K562 (cell line): ENCODE measurements around the gene NOL4L. TPM values are rescaled to one million over a fixed set of nuclear protein-coding genes. Genes with fewer than 3 reads are reported as not detected.

Experiments
- BMI1 ChIP-seq: fragments of 150-350 bp; IDR thresholded peaks from 2 replicates; pipeline ENCODE4 v1.6.1; 2014; ENCODE audit warnings: low read length
- FOXJ2 ChIP-seq: fragments of 200-800 bp; sonication (Bioruptor generic); IDR thresholded peaks from 2 replicates; pipeline ENCODE4 v1.6.1; 2016; ENCODE audit warnings: missing genetic modification characterization, missing compliant biosample characterization
- FUS ChIP-seq: fragments of 200-400 bp; formaldehyde crosslinking; optimal IDR thresholded peaks from 2 replicates; pipeline ENCODE3; 2017; ENCODE audit warnings: low read depth, low read length
- HDAC3 ChIP-seq: fragments of 450-650 bp; IDR thresholded peaks from 2 replicates; pipeline ENCODE4 v1.6.1; 2018; ENCODE audit warnings: borderline replicate concordance, mild to moderate bottlenecking, moderate library complexity; ENCODE audit not compliant: partially characterized antibody
- JUND ChIP-seq, 2 experiments: IDR thresholded peaks; 2 replicates in 1 of 2; 3 replicates in 1 of 2; pipeline ENCODE4 v1.6.1; 2011; ENCODE audit warnings: borderline replicate concordance in 2 of 2, low read depth in 2 of 2, low read length in 2 of 2, improper control_type of control experiment in 1 of 2, missing biosample characterization in 1 of 2, missing genetic modification characterization in 1 of 2, missing genetic modification reagents in 1 of 2
- KDM4B ChIP-seq, 2 experiments: fragments of 450-650 bp in 1 of 2; sonication (generic) in 1 of 2; IDR thresholded peaks; 2 replicates each; pipeline ENCODE4 v1.6.1; 2016 to 2017; ENCODE audit warnings: borderline replicate concordance in 2 of 2, antibody characterized with exemption in 1 of 2, low read depth in 1 of 2, mild to moderate bottlenecking in 1 of 2
- LCOR ChIP-seq: sonication (generic); formaldehyde crosslinking; IDR thresholded peaks from 2 replicates; pipeline ENCODE4 v1.8.0; 2022; ENCODE audit warnings: mild to moderate bottlenecking, missing genetic modification reagents
- POLR2A ChIP-seq: fragments of 450-650 bp; conservative IDR thresholded peaks from 2 replicates; pipeline ENCODE4 v1.6.1; 2016
- POLR2AphosphoS5 ChIP-seq: IDR thresholded peaks from 2 replicates; pipeline ENCODE4 v1.6.1; 2011; ENCODE audit warnings: mild to moderate bottlenecking, low read depth, low read length, moderate library complexity; ENCODE audit not compliant: control insufficient read depth, insufficient read depth
- PYGO2 ChIP-seq: fragments of 450-650 bp; IDR thresholded peaks from 2 replicates; pipeline ENCODE4 v1.6.1; 2016; ENCODE audit warnings: mild to moderate bottlenecking, missing genetic modification characterization, moderate library complexity, missing compliant biosample characterization
- SMAD4 ChIP-seq: fragments of 250-450 bp; sonication (Bioruptor Pico); conservative IDR thresholded peaks from 2 replicates; pipeline ENCODE4 v1.8.0; 2021; ENCODE audit warnings: inconsistent platforms, mild to moderate bottlenecking, moderate library complexity
- TAF15 ChIP-seq: fragments of 200-400 bp; formaldehyde crosslinking; IDR thresholded peaks from 2 replicates; pipeline ENCODE4 v1.6.1; 2017; ENCODE audit warnings: mild to moderate bottlenecking, low read depth, low read length, moderate library complexity
- TCF7 ChIP-seq: sonication (generic); IDR thresholded peaks from 2 replicates; pipeline ENCODE4 v1.6.1; 2016; ENCODE audit warnings: antibody characterized with exemption, borderline replicate concordance
- ZBTB7A ChIP-seq: IDR thresholded peaks from 2 replicates; pipeline ENCODE4 v1.6.1; 2011; ENCODE audit warnings: low read depth, mild to moderate bottlenecking, low read length, moderate library complexity, borderline replicate concordance; ENCODE audit not compliant: control insufficient read depth
- ZNF165 ChIP-seq: fragments of 250-450 bp; sonication (Bioruptor Pico); IDR thresholded peaks from 2 replicates; pipeline ENCODE4 v1.4.0; 2020; ENCODE audit warnings: borderline replicate concordance
- ZNF280B ChIP-seq: fragments of 250-450 bp; sonication (Bioruptor Pico); IDR thresholded peaks from 2 replicates; pipeline ENCODE4 v1.5.1; 2021; ENCODE audit warnings: mild to moderate bottlenecking
- ZNF785 ChIP-seq: fragments of 250-450 bp; sonication (Bioruptor Pico); IDR thresholded peaks from 2 replicates; pipeline ENCODE4 v1.4.0; 2020; ENCODE audit warnings: mild to moderate bottlenecking
- polyA plus RNA-seq, 8 experiments: library from polyadenylated mRNA; depleted of rRNA in 4 of 8; stranded (reverse) in 5 of 8; unstranded in 3 of 8; fragments of >200 nt; fragmentation: Nextera tagmentation in 2 of 8; fragmentation: Illumina TruSeq in 1 of 8; extraction: Ambion mirVana in 2 of 8; extraction: Trizol in 1 of 8; gene quantifications; 2 replicates each; pipeline versions ENCODE4 v1.2.1 to v1.2.3, GENCODE V29; 2011 to 2014; ENCODE audit warnings: inconsistent platforms in 1 of 8, missing spikeins in 1 of 8
- total RNA-seq, 7 experiments: library from RNA; depleted of rRNA in 6 of 7; stranded (reverse); fragments of >200 nt in 6 of 7; fragmentation: Illumina TruSeq in 2 of 7; extraction: Trizol in 2 of 7; gene quantifications; 2 replicates each; pipeline versions ENCODE4 v1.2.1 to v1.2.3, GENCODE V29; 2011 to 2021; ENCODE audit warnings: low replicate concordance in 1 of 7
- TF ChIP-seq, protein P1 (sequence below): fragments of 250-450 bp; sonication (Bioruptor Pico); IDR thresholded peaks from 2 replicates; pipeline ENCODE4 v1.4.0; 2020; ENCODE audit warnings: mild to moderate bottlenecking, moderate library complexity
- TF ChIP-seq, protein P2 (sequence below): fragments of 250-450 bp; sonication (Bioruptor Pico); IDR thresholded peaks from 2 replicates; pipeline ENCODE4 v1.5.0; 2021; ENCODE audit warnings: mild to moderate bottlenecking, borderline replicate concordance
- TF ChIP-seq, protein P3 (sequence below), 3 experiments: IDR thresholded peaks in 2 of 3; conservative IDR thresholded peaks in 1 of 3; 2 replicates each; pipeline ENCODE4 v1.5.1; 2011 to 2012; ENCODE audit warnings: low read length in 3 of 3, mild to moderate bottlenecking in 3 of 3, control low read depth in 2 of 3, improper control_type of control experiment in 1 of 3, inconsistent platforms in 1 of 3, low read depth in 1 of 3, mixed read lengths in 1 of 3, moderate library complexity in 1 of 3; ENCODE audit not compliant: insufficient read depth in 2 of 3

NOL4L gene
- total and polyA plus RNA-seq, 9 of the 15 experiments (the other 6 are each of a cell fraction or from before 2014, with no cell fraction given): 5.1 to 36.2 (median 13.6) TPM

- TF ChIP-seq HDAC3 (no peak), POLR2A (no peak), SMAD4 (no peak), TCF7 (no peak), PYGO2 (no peak), ZNF165 (CRISPR knock-in tag) (no peak), ZBTB7A (no peak), JUND (IDR thresholded peaks at IDR 0.05; ENCODE audit: borderline replicate concordance, low read depth, low read length) (peak; percentile 23; the same call in 1 of the 2 replicates), JUND (tag; IDR thresholded peaks at IDR 0.05; ENCODE audit: borderline replicate concordance, low read depth, low read length) (no peak), FOXJ2 (tag) (no peak), KDM4B (IDR thresholded peaks at IDR 0.05; ENCODE audit: borderline replicate concordance in 2 of 2, low read depth in 1 of 2) (no peak), TAF15 (no peak), BMI1 (no peak), LCOR (CRISPR knock-in tag) (no peak), POLR2AphosphoS5 (0 out of 2 replicates have a peak, but pooled peaks have one; percentile 21), FUS (no peak), ZNF785 (CRISPR knock-in tag) (no peak), ZNF280B (CRISPR knock-in tag) (no peak)
- TF ChIP-seq, protein P1, sequence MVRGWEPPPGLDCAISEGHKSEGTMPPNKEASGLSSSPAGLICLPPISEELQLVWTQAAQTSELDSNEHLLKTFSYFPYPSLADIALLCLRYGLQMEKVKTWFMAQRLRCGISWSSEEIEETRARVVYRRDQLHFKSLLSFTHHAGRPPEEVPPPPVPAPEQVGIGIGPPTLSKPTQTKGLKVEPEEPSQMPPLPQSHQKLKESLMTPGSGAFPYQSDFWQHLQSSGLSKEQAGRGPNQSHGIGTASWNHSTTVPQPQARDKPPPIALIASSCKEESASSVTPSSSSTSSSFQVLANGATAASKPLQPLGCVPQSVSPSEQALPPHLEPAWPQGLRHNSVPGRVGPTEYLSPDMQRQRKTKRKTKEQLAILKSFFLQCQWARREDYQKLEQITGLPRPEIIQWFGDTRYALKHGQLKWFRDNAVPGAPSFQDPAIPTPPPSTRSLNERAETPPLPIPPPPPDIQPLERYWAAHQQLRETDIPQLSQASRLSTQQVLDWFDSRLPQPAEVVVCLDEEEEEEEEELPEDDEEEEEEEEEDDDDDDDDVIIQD: no peak
- TF ChIP-seq, protein P2, sequence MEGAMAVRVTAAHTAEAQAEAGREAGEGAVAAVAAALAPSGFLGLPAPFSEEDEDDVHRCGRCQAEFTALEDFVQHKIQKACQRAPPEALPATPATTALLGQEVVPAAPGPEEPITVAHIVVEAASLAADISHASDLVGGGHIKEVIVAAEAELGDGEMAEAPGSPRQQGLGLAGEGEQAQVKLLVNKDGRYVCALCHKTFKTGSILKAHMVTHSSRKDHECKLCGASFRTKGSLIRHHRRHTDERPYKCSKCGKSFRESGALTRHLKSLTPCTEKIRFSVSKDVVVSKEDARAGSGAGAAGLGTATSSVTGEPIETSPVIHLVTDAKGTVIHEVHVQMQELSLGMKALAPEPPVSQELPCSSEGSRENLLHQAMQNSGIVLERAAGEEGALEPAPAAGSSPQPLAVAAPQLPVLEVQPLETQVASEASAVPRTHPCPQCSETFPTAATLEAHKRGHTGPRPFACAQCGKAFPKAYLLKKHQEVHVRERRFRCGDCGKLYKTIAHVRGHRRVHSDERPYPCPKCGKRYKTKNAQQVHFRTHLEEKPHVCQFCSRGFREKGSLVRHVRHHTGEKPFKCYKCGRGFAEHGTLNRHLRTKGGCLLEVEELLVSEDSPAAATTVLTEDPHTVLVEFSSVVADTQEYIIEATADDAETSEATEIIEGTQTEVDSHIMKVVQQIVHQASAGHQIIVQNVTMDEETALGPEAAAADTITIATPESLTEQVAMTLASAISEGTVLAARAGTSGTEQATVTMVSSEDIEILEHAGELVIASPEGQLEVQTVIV (CRISPR knock-in tag): no peak
- TF ChIP-seq, protein P3, sequence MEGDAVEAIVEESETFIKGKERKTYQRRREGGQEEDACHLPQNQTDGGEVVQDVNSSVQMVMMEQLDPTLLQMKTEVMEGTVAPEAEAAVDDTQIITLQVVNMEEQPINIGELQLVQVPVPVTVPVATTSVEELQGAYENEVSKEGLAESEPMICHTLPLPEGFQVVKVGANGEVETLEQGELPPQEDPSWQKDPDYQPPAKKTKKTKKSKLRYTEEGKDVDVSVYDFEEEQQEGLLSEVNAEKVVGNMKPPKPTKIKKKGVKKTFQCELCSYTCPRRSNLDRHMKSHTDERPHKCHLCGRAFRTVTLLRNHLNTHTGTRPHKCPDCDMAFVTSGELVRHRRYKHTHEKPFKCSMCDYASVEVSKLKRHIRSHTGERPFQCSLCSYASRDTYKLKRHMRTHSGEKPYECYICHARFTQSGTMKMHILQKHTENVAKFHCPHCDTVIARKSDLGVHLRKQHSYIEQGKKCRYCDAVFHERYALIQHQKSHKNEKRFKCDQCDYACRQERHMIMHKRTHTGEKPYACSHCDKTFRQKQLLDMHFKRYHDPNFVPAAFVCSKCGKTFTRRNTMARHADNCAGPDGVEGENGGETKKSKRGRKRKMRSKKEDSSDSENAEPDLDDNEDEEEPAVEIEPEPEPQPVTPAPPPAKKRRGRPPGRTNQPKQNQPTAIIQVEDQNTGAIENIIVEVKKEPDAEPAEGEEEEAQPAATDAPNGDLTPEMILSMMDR (IDR thresholded peaks at IDR 0.05 in 2 of 3, conservative IDR thresholded peaks at IDR 0.05 in 1 of 3; ENCODE audit: insufficient read depth in 2 of 3, low read depth in 1 of 3, low read length in 3 of 3): peak; percentile 40 to 57 (median 55)
These were observed 147.6 kb downstream of the NOL4L start (continued) for GRCh38 chr20:32437391-32438074.
